ENCODE data around the gene PCDHGC3.
A peak's percentile ranks its signal among the peaks of the same experiment; 100 is the strongest.

PCDHGC3 gene

GRCh38 chr5:141512390-141512910 lies 36.7 kb downstream of the PCDHGC3 start:
- TF ChIP-seq GABPA (IDR thresholded peaks at IDR 0.05; ENCODE audit: low read depth) (no peak), CTCF (IDR thresholded peaks at IDR 0.05; ENCODE audit: insufficient read depth, low read length) (peak; percentile 61)
- no peak overlapping the region for H3K27ac ChIP-seq (replicated peaks)
- H3K4me3 ChIP-seq (replicated peaks; ENCODE audit: insufficient read depth, low read length) = no peak overlapping the region
- peak; percentile 38 to 69 for DNase-seq (ENCODE audit: low read depth in 1 of 2, low spot score in 1 of 2)
- no peaks in the 10 kb centered on the region for H3K27me3 ChIP-seq (ENCODE audit: insufficient read depth, poor library complexity, severe bottlenecking)

GRCh38 chr5:141512911-141513626 lies 37.3 kb downstream of the PCDHGC3 start:
- H3K27me3 ChIP-seq (ENCODE audit: insufficient read depth, poor library complexity, severe bottlenecking) = no peaks in the 10 kb centered on the region
- no peak overlapping the region for H3K27ac ChIP-seq (replicated peaks)
- no peak for TF ChIP-seq REST (IDR thresholded peaks at IDR 0.05; ENCODE audit: insufficient replicate concordance, low read depth)
- no peak for TF ChIP-seq GABPA (IDR thresholded peaks at IDR 0.05; ENCODE audit: low read depth)
- no peak for TF ChIP-seq SPI1 (IDR thresholded peaks at IDR 0.05; ENCODE audit: borderline replicate concordance, low read depth)
- no peak for TF ChIP-seq CTCF (IDR thresholded peaks at IDR 0.05; ENCODE audit: insufficient read depth, low read length)
- TF ChIP-seq POLR2AphosphoS5 (IDR thresholded peaks at IDR 0.05; ENCODE audit: low read depth) = no peak; the same call in none of the 2 replicates
- H3K4me3 ChIP-seq (replicated peaks; ENCODE audit: insufficient read depth, low read length) = no peak overlapping the region
- no peak for DNase-seq (ENCODE audit: low read depth in 1 of 2, low spot score in 1 of 2)

GRCh38 chr5:141513627-141514329 lies 38.0 kb downstream of the PCDHGC3 start:
- no peak for TF ChIP-seq CTCF (IDR thresholded peaks at IDR 0.05; ENCODE audit: insufficient read depth, low read length)
- no peak for TF ChIP-seq REST (IDR thresholded peaks at IDR 0.05; ENCODE audit: insufficient replicate concordance, low read depth)
- TF ChIP-seq SPI1 (IDR thresholded peaks at IDR 0.05; ENCODE audit: borderline replicate concordance, low read depth) = no peak
- no peak for TF ChIP-seq POLR2AphosphoS5 (IDR thresholded peaks at IDR 0.05; ENCODE audit: low read depth)
- no peak for TF ChIP-seq GABPA (IDR thresholded peaks at IDR 0.05; ENCODE audit: low read depth)
- Histone ChIP-seq H3K27me3 (ENCODE audit: insufficient read depth, poor library complexity, severe bottlenecking) (no peaks in the 10 kb centered on the region), H3K27ac (replicated peaks) (no peak overlapping the region), H3K4me3 (replicated peaks; ENCODE audit: insufficient read depth, low read length) (no peak overlapping the region)
- no peak for DNase-seq (ENCODE audit: low read depth in 1 of 2, low spot score in 1 of 2)

Measured in HL-60 (cell line).